Uterus (tissue), 2 donors: ENCODE data around the gene STAB1.

Experiments used
- CTCF ChIP-seq, 4 experiments: fragments of 200-600 bp in 2 of 4; fragments of 450-650 bp in 2 of 4; sonication (generic) in 2 of 4; IDR thresholded peaks; one replicate each; pipeline ENCODE4 v1.5.1; 2016 to 2019; ENCODE audit warnings: antibody characterized with exemption in 4 of 4, mild to moderate bottlenecking in 2 of 4, moderate library complexity in 1 of 4
- POLR2A ChIP-seq, 2 donors: fragments of 450-650 bp; IDR thresholded peaks; one replicate each; pipeline ENCODE4 v1.6.1; 2016; ENCODE audit warnings: antibody characterized with exemption in 2 of 2, mild to moderate bottlenecking in 1 of 2, moderate library complexity in 1 of 2

DNA sequence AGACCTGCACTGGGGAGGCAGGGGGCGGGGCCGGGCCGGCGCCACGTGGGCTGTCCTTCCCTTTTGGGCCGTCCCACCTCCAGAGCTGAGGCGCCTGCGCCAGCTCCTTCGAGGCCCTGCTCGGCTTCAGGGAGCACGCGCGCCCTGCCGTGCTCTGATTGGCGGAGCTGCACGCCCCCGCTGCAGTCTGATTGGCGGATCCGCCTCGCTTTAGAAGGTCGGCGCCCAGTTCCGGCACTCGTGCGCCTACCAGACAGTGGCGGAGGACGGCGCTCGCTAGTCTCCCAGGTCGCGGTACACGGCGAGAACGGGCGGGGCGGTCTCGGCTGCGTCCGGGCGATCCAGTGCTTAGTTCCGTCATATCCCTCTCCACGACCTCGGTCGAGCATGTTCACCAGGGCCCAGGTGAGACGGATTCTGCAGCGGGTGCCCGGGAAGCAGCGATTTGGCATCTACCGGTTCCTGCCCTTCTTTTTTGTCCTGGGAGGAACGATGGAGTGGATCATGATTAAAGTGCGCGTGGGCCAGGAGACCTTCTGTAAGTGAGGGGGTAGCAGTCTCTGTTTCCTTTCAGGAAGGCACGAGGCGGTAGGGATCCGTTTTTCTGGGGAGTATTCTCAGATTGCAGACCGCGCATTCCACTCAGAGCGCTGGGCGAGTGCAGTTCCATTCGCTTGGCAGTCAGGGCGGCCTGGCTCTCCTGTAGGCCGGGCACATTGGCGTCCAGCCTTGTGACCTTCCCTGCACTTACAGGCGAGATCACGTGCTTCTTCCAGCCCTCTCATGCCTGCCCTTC is 41.4 kb downstream of the STAB1 start, which contains the start of gene UQCC5:
- TF ChIP-seq CTCF (IDR thresholded peaks at IDR 0.05) (peak in 3 of 4 experiments; percentile 5 to 36 (median 32)), POLR2A (IDR thresholded peaks at IDR 0.05) (peak; percentile 99 to 100)
